GM12801 (cell line): Measurements from ENCODE around the gene PNPLA1.

Experiments used
- TF ChIP-seq, protein P1 (sequence below): IDR thresholded peaks from one replicate; pipeline ENCODE4 v1.5.1; 2011; ENCODE audit warnings: control low read depth; ENCODE audit not compliant: insufficient read length; ENCODE audit errors: extremely low read depth

Gene PNPLA1

DNA sequence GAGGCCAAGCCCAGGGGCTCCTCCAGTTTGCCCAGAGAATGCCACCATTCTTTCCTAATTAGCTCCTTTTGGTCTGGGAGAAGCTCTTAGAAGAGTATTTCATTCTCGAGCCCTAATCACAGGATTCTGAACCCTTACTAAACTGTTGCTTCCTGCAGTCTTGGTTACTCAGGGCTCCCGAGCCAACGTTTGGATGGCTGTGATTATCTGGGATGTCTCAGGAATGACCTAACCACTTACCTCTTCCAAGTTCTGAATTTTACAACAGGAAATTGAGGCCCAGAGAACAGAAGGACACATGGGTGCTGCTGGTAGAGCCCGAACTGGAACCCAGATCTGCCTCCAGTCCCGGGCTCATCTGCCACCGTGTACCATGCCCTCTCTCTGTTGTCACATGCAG is 22.2 kb upstream of the PNPLA1 start:
- TF ChIP-seq, protein P1, sequence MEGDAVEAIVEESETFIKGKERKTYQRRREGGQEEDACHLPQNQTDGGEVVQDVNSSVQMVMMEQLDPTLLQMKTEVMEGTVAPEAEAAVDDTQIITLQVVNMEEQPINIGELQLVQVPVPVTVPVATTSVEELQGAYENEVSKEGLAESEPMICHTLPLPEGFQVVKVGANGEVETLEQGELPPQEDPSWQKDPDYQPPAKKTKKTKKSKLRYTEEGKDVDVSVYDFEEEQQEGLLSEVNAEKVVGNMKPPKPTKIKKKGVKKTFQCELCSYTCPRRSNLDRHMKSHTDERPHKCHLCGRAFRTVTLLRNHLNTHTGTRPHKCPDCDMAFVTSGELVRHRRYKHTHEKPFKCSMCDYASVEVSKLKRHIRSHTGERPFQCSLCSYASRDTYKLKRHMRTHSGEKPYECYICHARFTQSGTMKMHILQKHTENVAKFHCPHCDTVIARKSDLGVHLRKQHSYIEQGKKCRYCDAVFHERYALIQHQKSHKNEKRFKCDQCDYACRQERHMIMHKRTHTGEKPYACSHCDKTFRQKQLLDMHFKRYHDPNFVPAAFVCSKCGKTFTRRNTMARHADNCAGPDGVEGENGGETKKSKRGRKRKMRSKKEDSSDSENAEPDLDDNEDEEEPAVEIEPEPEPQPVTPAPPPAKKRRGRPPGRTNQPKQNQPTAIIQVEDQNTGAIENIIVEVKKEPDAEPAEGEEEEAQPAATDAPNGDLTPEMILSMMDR = no peak

DNA sequence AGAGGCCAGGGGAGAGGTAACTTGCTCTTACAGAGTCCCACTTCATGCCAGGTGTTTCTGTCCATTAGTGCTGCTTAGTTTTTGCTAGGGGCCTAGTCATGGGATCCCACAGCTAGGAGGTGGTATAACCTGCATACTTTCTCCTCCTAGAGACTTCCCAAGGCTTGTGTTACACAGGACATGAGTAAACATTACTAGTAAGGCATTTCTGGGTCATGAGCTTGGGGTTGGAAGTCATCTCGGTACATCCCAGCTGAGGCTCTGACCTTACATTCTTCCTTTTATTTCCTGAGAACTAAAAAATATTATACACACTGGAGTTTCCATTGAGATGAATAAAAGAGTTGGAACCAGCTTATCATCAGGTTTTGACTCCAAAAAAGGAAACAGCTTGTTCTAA is 20.9 kb upstream of the PNPLA1 start:
- TF ChIP-seq, protein P1 = no peak

DNA sequence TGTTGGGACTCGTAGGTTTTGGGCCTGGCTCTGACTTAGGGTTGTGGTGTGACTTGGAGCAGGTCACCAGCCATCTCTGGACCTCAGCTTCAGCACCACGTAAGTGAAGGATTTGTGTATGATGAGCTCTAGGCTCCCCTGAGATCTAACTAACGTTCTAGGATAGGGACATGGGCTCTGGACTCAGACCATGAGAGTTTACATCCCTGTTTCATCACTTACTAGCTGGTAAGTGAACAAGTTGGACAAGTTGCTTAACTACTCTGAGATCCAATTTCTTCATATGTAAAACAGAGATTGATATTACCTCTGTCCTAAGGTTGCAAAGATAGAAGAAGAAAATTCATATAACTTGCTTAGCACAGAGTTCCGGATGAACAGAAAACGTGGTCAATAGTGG is 20.3 kb upstream of the PNPLA1 start:
- TF ChIP-seq, protein P1 = no peak

- TF ChIP-seq, protein P1 = no peak
Measured at GRCh38 chr6:36252005-36252404, 17.9 kb upstream of the PNPLA1 start.

GRCh38 chr6:36263390-36264000 is 6.4 kb upstream of the PNPLA1 start:
- TF ChIP-seq, protein P1 = no peak

DNA sequence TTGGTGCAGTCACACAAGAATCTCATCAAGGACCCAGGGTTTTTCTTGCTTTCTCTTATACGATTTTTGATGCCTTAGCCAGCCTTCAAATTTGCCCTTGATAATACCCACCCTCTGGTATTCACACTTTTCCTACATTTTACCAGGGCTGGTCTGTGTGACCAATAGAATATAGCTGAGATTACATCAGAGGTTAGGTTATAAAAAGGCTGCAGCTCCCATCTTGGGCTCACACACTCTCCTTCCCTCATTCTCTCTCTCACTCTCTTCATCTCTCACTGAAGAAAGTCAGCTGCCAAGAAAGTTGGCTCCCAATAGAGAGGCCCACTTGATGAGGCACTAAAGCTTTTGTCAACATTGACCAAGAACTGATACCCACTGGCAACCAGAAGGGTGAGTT is 4.1 kb upstream of the PNPLA1 start:
- TF ChIP-seq, protein P1 = no peak

GRCh38 chr6:36266913-36267644 is 2.8 kb upstream of the PNPLA1 start:
- TF ChIP-seq, protein P1 = no peak
